Osteocyte (in vitro differentiated cells): ENCODE results near the gene LRRN3. TPM values are rescaled to one million over a fixed set of nuclear protein-coding genes. Genes with fewer than 3 reads are reported as not detected.

ENCODE experiments used
- DNase-seq: peaks from one replicate; pipeline ENCODE4 v3.0.0; 2021; ENCODE audit warnings: mixed read lengths; ENCODE audit not compliant: unreplicated experiment; ENCODE audit errors: extremely low spot score
- H3K27ac Mint-ChIP-seq: one replicate; pipeline ENCODE4 v1.8.0; 2021; ENCODE audit warnings: mild to moderate bottlenecking, mixed read lengths; ENCODE audit not compliant: unreplicated experiment
- H3K27me3 Mint-ChIP-seq: one replicate; pipeline ENCODE4 v1.8.0; 2021; ENCODE audit warnings: mixed read lengths; ENCODE audit not compliant: unreplicated experiment
- H3K36me3 Mint-ChIP-seq: one replicate; pipeline ENCODE4 v1.8.0; 2021; ENCODE audit warnings: mixed read lengths; ENCODE audit not compliant: unreplicated experiment
- H3K4me1 Mint-ChIP-seq: one replicate; pipeline ENCODE4 v1.8.0; 2021; ENCODE audit warnings: mixed read lengths; ENCODE audit not compliant: unreplicated experiment
- H3K4me3 Mint-ChIP-seq: one replicate; pipeline ENCODE4 v1.8.0; 2021; ENCODE audit warnings: mild to moderate bottlenecking, moderate library complexity, mixed read lengths; ENCODE audit not compliant: unreplicated experiment
- H3K9me3 Mint-ChIP-seq: one replicate; pipeline ENCODE4 v1.8.0; 2021; ENCODE audit warnings: mixed read lengths; ENCODE audit not compliant: unreplicated experiment
- CTCF ChIP-seq: fragments of 200-600 bp; sonication (generic); IDR thresholded peaks from 2 replicates; pipeline ENCODE4 v1.5.0; 2021; ENCODE audit warnings: antibody characterized with exemption, mild to moderate bottlenecking, moderate library complexity
- long read RNA-seq: library from polyadenylated mRNA; unstranded; transcript quantifications from one replicate; pipeline ENCODE4 v2.0.0, GENCODE V29; 2021
- total RNA-seq: library from RNA; stranded (reverse); gene quantifications from 2 replicates; pipeline ENCODE4 v1.2.1, GENCODE V29; 2021

LRRN3 gene
- 0.55 and 0.56 TPM in 2 replicates for total RNA-seq
- long read RNA-seq, partial matches to known transcripts, result 0 of 4 reads
- long read RNA-seq, other reads (novel, unspliced or antisense), result 0 of 4 reads

GRCh38 chr7:111090846-111091245 lies at the start of gene LRRN3:
TSS of gene LRRN3 (plus strand) at chr7:111091127. CDS start at chr7:111122773, 31,646 bp downstream.
- Mint-ChIP-seq H3K27ac (no peak within 1 kb of the TSS), H3K36me3 (no peaks in the 10 kb centered on the region), H3K4me1 (peaks cover 14% of the 10 kb centered on the region), H3K4me3 (peak within 1 kb of the TSS; percentile 70), H3K27me3 (peaks cover 6% of the 10 kb centered on the region), H3K9me3 (no peaks in the 10 kb centered on the region)
- no peak for DNase-seq
- no peak for TF ChIP-seq CTCF

GRCh38 chr7:111041577-111041976 lies 49.4 kb upstream of the LRRN3 start:
- Mint-ChIP-seq H3K36me3 (no peaks in the 10 kb centered on the region), H3K4me1 (no peaks in the 10 kb centered on the region), H3K9me3 (no peaks in the 10 kb centered on the region), H3K4me3 (no peak overlapping the region), H3K27ac (no peak overlapping the region), H3K27me3 (no peaks in the 10 kb centered on the region)
- no peak for DNase-seq
- TF ChIP-seq CTCF, result no peak

GRCh38 chr7:111042842-111043241 lies 48.1 kb upstream of the LRRN3 start:
- H3K9me3 Mint-ChIP-seq, result no peaks in the 10 kb centered on the region
- H3K27ac Mint-ChIP-seq, result no peak overlapping the region
- H3K36me3 Mint-ChIP-seq, result no peaks in the 10 kb centered on the region
- no peak for DNase-seq
- H3K27me3 Mint-ChIP-seq, result no peaks in the 10 kb centered on the region
- no peak overlapping the region for H3K4me3 Mint-ChIP-seq
- TF ChIP-seq CTCF, result no peak
- H3K4me1 Mint-ChIP-seq, result no peaks in the 10 kb centered on the region

GRCh38 chr7:111043561-111043960 lies 47.4 kb upstream of the LRRN3 start:
- no peak overlapping the region for H3K27ac Mint-ChIP-seq
- no peak overlapping the region for H3K4me3 Mint-ChIP-seq
- no peaks in the 10 kb centered on the region for H3K36me3 Mint-ChIP-seq
- H3K27me3 Mint-ChIP-seq, result no peaks in the 10 kb centered on the region
- no peak for TF ChIP-seq CTCF
- no peak for DNase-seq
- no peaks in the 10 kb centered on the region for H3K9me3 Mint-ChIP-seq
- no peaks in the 10 kb centered on the region for H3K4me1 Mint-ChIP-seq

GRCh38 chr7:111045449-111045848 lies 45.5 kb upstream of the LRRN3 start:
- TF ChIP-seq CTCF, result no peak
- no peak overlapping the region for H3K4me3 Mint-ChIP-seq
- H3K27ac Mint-ChIP-seq, result no peak overlapping the region
- H3K27me3 Mint-ChIP-seq, result no peaks in the 10 kb centered on the region
- H3K4me1 Mint-ChIP-seq, result no peaks in the 10 kb centered on the region
- no peak for DNase-seq
- no peaks in the 10 kb centered on the region for H3K36me3 Mint-ChIP-seq
- no peaks in the 10 kb centered on the region for H3K9me3 Mint-ChIP-seq
